ENCODE data around the gene CD84.

CD84 gene

GRCh38 chr1:160622501-160623226 lies 43.4 kb upstream of the CD84 start:
- Histone ChIP-seq H3K9me3 (ENCODE audit: insufficient read depth, low read length) (no peaks in the 10 kb centered on the region), H4K20me1 (ENCODE audit: low read depth, low read length) (no peaks in the 10 kb centered on the region), H3K4me2 (ENCODE audit: low read depth, low read length, poor library complexity, severe bottlenecking) (peak overlapping the region; percentile 70), H3K4me3 (ENCODE audit: insufficient read depth, low read length, poor library complexity, severe bottlenecking) (peak overlapping the region; percentile 5), H3K36me3 (ENCODE audit: low read length) (peaks cover 7% of the 10 kb centered on the region), H3K9me2 (replicated peaks; ENCODE audit: insufficient read depth, low read length) (no peaks in the 10 kb centered on the region), H3F3A (ENCODE audit: insufficient read depth) (peaks cover 70% of the 10 kb centered on the region), H3K27ac (ENCODE audit: low read depth, low read length) (peak overlapping the region; percentile 97), H3K79me2 (ENCODE audit: insufficient read depth, low read length) (peaks cover 14% of the 10 kb centered on the region; the same call in 1 of the 2 replicates), H3K27me3 (ENCODE audit: low read length) (no peaks in the 10 kb centered on the region), H2AFZ (ENCODE audit: low read depth, low read length, severe bottlenecking) (no peak overlapping the region), H3K9ac (ENCODE audit: low read length) (peak overlapping the region; percentile 58)
- TF ChIP-seq EZH2phosphoT487 (conservative IDR thresholded peaks at IDR 0.05; ENCODE audit: low read length) (no peak), CTCF (IDR thresholded peaks at IDR 0.05; ENCODE audit: insufficient read depth, low read length, poor library complexity, severe bottlenecking) (no peak)

DNA sequence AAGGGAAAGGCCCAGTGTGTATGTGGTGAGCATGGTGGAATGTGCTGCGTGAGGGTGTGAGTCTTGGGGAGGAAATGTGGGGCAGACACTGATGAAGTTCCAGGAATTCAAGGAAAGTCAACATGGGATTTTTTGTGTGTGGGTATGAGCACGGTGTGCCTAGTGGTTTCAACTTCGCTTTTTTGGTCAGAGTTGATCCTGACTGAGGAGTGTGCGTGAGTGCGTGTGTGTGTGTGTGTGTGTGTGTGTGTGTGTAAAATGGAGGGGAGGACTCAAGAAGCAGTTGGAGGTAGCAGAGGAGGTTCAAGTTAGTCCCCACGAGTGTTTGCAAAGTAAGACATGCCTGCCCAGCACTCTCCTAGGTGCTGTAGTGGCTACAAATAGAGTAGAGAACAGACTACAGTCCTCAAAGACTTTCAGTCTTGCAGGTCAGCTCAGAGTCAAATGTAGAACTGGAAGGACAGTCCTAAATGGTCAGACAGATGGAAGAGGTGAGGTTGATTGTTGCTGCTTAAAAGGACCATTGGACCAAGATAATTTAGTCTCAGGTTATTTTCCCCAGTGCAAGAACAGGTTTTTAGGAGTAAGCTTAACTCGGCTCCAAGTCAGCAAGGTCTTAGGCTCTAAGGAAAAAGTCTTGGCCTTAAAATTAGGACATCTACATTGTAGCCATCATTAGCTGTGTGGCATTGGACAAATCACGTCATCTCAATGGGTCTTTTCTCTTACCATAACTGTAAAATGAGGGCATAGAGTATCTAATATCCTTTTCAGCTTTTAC lies 42.5 kb upstream of the CD84 start:
- no peaks in the 10 kb centered on the region for H3K27me3 ChIP-seq (ENCODE audit: low read length)
- H3K4me2 ChIP-seq (ENCODE audit: low read depth, low read length, poor library complexity, severe bottlenecking) = peak overlapping the region; percentile 70
- H3K27ac ChIP-seq (ENCODE audit: low read depth, low read length) = peak overlapping the region; percentile 97
- peaks cover 7% of the 10 kb centered on the region for H3K36me3 ChIP-seq (ENCODE audit: low read length)
- no peaks in the 10 kb centered on the region for H3K9me2 ChIP-seq (replicated peaks; ENCODE audit: insufficient read depth, low read length)
- H3K79me2 ChIP-seq (ENCODE audit: insufficient read depth, low read length) = peaks cover 14% of the 10 kb centered on the region; the same call in 1 of the 2 replicates
- no peaks in the 10 kb centered on the region for H3K9me3 ChIP-seq (ENCODE audit: insufficient read depth, low read length)
- peaks cover 70% of the 10 kb centered on the region for H3F3A ChIP-seq (ENCODE audit: insufficient read depth)
- H3K4me3 ChIP-seq (ENCODE audit: insufficient read depth, low read length, poor library complexity, severe bottlenecking) = peak overlapping the region; percentile 2
- H4K20me1 ChIP-seq (ENCODE audit: low read depth, low read length) = no peaks in the 10 kb centered on the region
- no peak overlapping the region for H2AFZ ChIP-seq (ENCODE audit: low read depth, low read length, severe bottlenecking)
- H3K9ac ChIP-seq (ENCODE audit: low read length) = peak overlapping the region; percentile 58
- TF ChIP-seq EZH2phosphoT487 (conservative IDR thresholded peaks at IDR 0.05; ENCODE audit: low read length) = no peak
- no peak for TF ChIP-seq CTCF (IDR thresholded peaks at IDR 0.05; ENCODE audit: insufficient read depth, low read length, poor library complexity, severe bottlenecking)

GRCh38 chr1:160620942-160621632 lies 41.8 kb upstream of the CD84 start:
- H3K4me3 ChIP-seq (ENCODE audit: insufficient read depth, low read length, poor library complexity, severe bottlenecking) = no peak overlapping the region
- peaks cover 9% of the 10 kb centered on the region for H3K36me3 ChIP-seq (ENCODE audit: low read length)
- TF ChIP-seq EZH2phosphoT487 (conservative IDR thresholded peaks at IDR 0.05; ENCODE audit: low read length) = no peak
- no peak for TF ChIP-seq CTCF (IDR thresholded peaks at IDR 0.05; ENCODE audit: insufficient read depth, low read length, poor library complexity, severe bottlenecking)
- H3K27me3 ChIP-seq (ENCODE audit: low read length) = no peaks in the 10 kb centered on the region
- H3K27ac ChIP-seq (ENCODE audit: low read depth, low read length) = peak overlapping the region; percentile 97
- H3K79me2 ChIP-seq (ENCODE audit: insufficient read depth, low read length) = peaks cover 7% of the 10 kb centered on the region; the same call in 1 of the 2 replicates
- no peaks in the 10 kb centered on the region for H3K9me3 ChIP-seq (ENCODE audit: insufficient read depth, low read length)
- H4K20me1 ChIP-seq (ENCODE audit: low read depth, low read length) = no peaks in the 10 kb centered on the region
- no peaks in the 10 kb centered on the region for H3K9me2 ChIP-seq (replicated peaks; ENCODE audit: insufficient read depth, low read length)
- H3K9ac ChIP-seq (ENCODE audit: low read length) = peak overlapping the region; percentile 58
- H3K4me2 ChIP-seq (ENCODE audit: low read depth, low read length, poor library complexity, severe bottlenecking) = peak overlapping the region; percentile 70
- no peak overlapping the region for H2AFZ ChIP-seq (ENCODE audit: low read depth, low read length, severe bottlenecking)
- peaks cover 66% of the 10 kb centered on the region for H3F3A ChIP-seq (ENCODE audit: insufficient read depth)
